Hematopoietic multipotent progenitor cell treated with erythropoietin and hydrocortisone succinate and interleukin-3 and kit ligand, for 8 days (in vitro differentiated cells): ENCODE results near the gene GRN.
"Not testable (repeated sequence)": the region's sequence is repeated elsewhere in the genome, so short reads cannot be mapped to it uniquely, and the experiment has no call there.

Experiments
- DNase-seq: peaks from one replicate; pipeline ENCODE4 v3.0.0-alpha.2; 2015

GRN gene

DNA sequence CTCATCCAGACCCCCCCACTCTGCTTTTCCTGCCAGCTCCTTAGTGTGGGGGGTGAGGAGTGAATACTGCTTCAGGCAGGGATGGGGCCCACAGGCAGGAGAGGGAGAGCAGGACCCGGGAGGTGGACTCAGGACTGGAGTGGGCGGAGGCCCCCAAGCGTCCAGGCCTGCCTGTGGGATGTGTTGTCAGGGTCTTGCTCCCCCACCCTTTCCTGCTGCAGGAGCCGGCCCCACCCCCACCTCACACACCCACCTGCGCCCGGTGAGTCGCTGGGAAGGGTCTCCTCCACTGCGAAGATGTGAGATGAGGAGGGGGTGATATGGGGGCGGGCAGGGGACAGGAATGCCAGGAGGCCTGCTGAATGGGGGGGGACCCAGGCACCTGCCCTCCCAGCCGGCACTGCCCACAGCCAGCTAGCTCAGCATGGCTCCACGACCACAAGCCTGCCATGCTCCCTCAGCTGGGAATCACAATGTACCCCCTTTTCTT is 17.4 kb downstream of the GRN start:
- DNase-seq = no peak

DNA sequence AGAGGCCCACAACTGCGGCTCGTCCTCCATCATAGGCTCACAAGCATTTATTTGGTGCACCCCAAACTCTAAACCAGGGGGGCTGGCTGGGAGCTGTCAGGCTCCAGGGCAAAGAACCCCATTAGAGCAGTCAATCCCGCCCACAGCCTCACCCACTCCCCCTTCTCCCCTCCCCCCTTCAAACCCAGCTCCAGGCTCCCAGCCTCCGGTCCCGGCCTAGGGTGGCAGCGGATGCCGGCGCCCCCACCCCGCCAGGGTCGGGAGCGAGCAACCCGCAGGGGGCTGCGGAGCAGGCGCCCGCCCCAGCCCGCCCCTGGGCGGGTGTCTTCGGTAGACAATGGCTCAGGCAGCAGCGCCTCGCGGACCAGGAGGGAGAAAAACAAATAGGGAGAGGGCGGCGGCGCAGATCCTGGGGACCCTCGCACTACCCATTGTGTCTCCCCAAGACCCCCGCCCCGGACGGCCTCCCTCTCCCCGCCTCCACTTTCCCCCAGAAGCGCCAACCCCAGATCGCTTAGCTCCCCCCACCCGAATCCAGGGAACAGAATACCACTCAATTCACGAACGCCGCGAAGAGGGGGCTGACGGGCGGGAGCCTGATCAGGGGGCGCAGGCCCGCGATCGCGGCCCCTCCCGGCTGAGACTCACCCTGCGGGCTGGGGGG is 18.0 kb downstream of the GRN start:
- no peak for DNase-seq

DNA sequence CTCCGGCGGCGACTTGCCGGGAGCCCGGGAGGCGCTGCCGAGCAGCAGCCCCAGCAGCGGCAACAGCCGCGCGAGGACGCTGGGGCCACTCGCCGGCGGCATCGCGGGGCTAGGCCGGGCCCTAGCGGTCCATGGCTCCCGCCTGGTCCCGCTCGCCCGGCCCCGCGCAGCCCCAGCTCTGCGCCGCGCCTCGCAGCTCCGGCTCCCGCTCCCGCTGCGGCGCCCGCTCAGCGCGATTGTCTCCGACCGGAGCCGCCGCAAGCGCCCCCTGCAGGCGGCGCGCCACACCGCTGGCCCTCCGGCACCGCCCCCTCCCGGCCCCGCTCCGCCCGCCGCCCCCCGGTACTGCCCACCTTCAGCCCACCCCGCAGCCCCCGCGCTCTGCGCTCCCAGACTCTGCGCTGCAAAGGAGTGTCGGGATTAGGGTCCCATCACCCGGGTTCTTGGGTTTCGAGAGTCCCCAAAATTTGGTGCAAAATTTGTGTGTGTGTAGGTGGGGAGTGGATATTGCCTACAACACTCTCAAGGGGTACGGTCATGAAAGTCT is 18.6 kb downstream of the GRN start, which contains the start of gene FAM171A2:
FAM171A2 (minus strand) TSS at position 241 of the 547 bp plus-strand sequence; CDS start at position 102, 139 bp downstream.
- peak; percentile 52 for DNase-seq

DNA sequence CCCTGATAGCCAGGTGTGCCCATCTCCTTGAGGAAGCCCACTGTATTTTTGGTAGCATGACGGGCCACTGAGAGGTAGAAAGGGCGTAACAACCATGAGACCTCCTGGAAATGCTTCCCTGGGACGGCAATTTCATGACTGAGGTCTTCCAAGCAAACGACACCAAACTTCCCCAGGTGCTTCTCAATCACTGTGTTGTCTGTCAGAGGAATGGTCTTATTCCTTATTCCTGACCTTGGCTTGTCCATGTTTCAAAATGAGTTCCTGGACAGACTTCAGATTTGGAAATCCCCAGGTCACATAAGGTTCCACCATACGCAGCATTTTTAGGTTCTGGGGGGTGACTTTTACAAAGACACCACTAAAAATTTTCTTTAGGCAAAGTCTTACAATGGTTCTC is 19.9 kb downstream of the GRN start:
- not testable (repeated sequence) for DNase-seq

DNA sequence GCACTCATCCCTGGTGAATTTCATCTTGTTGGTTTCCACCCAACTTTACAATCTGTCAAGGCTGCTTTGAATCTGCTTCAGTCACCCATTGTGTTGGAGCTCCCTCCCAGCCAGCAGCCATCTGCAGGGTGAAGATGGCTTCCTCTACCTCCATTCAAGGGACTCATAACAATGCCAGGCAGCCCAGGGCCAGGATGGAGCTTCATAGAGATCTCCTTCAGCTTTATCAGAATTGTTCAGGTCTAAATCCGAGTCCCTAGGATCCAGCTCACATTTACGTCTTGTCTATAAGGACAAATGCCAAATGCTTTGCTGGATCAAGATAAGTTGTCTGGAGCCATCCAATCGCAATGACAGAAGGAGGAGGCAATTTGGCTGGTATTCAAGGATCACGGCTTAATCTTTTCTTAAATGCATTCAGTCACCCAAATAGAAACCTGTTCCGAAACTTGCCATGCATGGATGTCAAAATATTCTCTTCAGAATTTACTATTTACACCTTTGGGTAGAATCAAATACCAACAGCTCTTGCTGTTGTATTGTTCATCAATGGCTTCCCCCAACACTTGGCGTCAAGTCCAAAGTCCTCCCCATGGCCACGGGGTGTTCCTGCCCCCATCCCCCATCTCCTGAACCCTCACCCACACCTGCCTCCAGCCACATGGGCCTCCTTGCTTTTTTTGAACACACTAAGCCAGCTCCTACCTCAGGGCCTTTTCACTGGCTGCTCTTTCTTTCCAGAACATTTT is 22.3 kb downstream of the GRN start:
- DNase-seq = peak; percentile 85

DNA sequence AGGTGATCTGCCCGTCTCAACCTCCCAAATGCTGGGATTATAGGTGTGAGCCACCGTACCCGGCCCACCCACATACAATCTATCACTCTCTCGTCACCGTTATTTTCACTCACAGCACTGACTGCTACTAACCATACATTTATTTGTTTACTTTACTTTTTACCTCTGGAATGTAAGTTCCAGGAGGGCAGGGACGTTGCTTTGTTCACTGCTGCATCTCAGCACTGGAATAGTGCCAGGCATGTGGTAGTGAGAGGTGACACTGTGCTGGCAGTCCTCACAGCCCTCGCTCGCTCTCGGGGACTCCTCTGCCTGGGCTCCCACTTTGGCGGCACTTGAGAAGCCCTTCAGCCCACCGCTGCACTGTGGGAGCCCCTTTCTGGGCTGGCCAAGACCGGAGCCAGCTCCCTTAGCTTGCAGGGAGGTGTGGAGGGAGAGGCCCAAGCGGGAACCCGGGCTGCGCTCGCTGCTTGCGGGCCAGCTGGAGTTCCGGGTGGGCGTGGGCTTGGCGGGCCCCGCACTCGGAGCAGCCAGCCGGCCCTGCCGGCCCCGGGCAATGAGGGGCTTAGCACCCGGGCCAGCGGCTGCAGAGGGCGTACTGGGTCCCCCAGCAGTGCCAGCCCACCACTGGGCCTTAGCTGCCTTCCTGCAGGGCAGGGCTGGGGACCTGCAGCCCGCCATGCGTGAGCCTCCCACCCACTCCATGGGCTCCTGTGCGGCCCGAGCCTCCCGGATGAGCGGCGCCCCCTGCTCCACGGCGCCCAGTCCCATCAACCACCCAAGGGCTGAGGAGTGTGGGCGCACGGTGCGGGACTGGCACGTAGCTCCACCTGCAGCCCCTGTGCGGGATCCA is 23.5 kb downstream of the GRN start:
- DNase-seq = not testable (repeated sequence)

DNA sequence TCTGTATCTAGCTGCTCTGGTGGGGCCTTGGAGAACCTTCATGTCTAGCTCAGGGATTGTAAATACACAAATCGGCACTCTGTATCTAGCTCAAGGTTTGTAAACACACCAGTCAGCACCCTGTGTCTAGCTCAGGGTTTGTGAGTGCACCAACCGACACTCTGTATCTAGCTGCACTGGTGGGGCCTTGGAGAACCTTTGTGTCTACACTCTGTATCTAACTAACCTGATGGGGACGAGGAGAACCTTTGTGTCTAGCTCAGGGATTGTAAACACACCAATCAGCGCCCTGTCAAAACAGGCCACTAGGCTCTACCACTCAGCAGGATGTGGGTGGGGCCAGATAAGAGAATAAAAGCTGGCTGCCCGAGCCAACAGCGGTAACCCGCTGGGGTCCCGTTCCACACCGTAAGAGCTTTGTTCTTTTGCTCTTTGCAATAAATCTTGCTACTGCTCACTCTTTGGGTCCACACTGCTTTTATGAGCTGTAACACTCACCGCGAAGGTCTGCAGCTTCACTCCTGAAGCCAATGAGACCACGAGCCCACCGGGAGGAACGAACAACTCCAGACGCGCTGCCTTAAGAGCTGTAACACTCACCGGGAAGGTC is 24.4 kb downstream of the GRN start:
- not testable (repeated sequence) for DNase-seq

DNA sequence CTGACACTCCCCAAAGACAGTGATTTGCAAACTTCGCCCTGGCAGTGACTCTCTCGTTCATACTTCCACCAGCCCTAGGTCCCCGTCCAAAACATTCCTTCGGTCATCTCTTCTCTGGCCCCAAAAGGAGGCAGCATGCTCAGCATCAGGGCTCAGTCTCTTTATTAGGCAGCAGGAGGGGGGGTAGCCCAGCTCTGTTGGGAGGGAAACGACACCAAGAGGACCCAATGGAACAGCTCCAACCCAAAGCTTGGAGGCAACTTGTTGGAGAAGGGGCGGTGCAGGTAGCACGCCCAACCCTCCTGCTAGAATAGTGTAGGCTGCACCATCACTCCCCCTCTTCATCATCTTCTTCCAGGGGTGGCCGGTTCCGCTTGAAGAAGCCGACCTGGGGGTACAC is 26.9 kb downstream of the GRN start:
- DNase-seq = no peak

DNA sequence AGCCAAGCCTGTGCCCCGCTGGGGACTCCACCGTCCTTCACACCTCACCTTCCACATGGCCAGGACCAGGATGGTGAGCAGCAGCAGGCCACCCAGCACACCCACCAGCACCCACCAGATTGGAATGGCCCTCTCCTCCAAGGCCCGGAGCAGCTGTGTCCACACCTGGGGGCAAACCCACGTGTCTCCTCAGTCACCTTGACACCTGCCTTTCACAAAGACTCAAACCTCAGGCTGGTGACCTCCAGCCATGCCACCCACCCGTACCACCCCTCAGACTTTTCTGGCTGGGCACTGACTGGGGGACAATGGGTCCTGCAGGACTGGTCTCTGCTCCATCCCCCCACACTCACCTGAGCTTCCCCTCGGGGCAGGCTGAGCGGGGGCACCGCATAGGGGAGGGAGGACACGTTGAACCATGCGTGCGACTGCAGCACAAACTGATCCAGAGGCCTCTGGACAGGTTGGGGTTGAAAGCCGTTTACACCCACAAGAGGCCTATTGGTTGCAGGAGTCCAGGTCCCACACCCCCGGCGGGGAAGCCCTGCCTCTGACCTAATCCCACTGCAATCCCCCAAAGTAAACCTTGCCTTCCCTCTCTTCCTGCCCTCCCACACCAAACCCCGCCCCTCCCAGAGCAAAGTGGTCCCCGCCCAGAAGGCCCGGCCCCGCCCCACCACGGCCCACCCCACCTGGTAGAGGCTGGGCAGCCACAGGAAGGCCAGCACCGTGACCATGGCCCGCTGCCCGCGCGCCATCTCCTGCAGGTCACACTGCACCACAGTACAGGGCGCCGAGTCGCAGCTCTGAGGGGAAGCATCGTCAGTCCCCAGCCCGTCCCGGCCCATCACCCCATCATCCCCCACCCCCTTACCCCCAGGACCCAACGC is 29.4 kb downstream of the GRN start:
- DNase-seq = no peak

DNA sequence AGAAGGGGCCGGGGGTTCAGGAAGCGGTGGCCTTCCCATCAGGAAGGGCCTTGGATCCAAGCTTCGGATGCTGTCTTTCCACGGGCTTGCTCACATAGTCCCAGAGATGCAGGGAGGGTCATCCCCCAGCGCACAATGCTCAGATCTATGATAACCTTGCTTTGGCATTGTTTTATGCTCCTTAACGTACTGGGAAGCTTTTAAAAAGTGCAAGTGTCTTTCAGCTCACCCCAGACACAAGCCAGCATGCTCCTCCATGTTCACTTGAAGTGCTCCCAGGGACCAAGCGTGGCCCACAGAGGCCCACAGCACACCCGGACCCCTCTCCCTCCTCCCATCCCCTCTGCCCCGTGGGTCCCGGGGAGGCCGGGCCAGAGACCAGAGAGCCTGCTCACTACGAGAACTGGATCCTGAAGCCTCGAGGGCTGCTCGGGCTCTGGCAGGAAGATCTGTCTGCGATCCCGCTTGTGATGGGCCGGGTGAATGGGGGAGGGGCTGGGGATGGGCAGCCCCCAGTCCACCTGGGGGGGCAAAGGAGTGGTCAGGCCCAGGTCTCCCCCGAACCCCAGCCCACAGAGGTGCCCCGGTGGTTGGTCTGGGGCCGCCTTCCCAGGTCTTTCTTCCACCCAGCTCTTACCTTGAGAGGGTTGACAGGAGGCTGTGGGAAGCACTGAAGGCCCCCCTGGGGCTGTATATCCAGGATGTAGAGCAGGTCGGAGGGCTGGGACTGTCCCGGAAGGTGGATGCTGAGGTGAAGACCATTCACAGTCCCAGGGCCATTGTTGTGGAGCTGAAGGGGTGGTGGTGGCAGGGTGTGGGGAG is 30.3 kb downstream of the GRN start:
- DNase-seq = no peak

DNA sequence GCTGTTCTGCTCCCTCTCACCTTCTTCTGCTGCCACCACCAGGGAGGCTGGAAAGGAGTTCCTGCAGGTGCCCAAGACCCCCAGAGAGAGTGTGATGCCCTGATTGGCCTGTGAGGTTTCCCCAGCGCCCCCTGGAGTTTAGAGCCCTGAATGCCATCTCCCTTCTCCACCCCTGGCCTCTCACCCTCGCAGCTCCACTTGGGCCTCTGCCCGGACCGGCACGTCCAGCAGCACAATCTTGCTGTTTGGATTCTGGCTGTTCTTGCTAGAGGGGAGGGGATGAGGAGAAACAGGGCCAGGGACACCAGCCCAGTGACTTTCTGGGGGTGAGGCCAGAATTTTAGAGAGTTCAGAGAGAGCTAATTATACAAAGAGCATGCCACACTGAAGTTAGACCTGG is 31.0 kb downstream of the GRN start:
- peak; percentile 33 for DNase-seq

DNA sequence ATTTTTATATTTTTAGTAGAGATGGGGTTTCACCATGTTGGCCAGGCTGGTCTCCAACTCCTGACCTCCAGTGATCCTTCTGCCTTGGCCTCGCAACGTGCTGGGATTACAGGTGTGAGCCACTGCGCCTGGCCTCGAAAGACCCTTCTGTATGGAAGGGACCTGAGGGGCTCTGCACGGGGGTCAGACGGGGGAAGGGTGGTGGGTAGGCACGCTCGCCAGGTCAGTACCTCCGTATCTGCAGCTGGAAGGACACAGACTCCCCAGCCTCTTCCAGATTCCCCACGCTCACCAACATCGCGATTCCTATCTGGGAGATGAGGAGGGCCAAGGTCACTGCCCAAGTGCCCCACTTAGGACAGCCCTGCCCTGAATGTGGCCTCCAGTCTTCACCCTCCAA is 31.7 kb downstream of the GRN start:
- DNase-seq = no peak

DNA sequence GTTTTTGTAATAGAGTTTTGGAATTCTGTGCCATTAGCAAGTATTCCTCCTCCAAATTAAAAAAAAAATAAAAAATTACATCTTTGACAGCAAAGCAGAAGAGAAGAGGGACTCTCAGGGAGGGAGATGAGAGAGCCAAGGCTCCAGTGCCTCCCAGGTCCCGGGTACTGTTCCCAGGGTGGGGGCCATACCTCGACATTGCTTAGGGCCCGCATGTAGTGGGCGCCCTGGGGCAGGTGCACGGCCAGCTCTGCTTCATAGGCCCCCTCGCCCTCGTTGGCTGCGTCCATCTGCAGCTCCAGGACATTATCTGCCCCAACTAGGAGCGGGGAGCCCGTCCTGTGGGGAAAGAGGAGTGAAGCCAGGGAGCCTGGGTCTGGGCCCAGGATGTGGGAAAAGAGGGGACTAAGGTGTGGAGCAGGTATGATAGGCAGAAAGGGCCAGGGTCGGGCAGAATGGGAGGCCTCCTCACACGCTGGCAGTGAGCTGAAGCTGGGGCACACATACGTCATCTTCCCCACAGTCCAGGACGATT is 33.1 kb downstream of the GRN start:
- DNase-seq = no peak

DNA sequence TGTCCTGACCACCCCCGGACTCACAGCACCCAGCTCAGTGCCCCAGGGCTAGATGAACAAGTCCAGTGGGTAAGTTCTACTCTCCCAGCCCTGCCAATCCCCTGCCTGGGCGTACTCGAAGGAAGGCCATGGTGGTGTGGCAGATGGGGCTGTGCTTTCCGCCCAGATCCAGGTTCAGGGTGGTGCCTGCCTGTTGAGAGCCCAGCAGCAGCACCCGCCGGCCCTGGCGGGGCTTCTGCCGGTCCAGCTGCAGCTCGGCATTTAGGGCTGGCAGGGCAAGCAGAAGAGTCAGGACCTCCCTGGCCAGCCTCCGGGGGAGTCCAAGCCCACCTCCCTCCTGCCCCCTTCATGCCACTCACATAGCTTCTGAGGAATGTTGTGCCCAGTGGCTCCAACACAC is 34.8 kb downstream of the GRN start:
- DNase-seq = no peak

DNA sequence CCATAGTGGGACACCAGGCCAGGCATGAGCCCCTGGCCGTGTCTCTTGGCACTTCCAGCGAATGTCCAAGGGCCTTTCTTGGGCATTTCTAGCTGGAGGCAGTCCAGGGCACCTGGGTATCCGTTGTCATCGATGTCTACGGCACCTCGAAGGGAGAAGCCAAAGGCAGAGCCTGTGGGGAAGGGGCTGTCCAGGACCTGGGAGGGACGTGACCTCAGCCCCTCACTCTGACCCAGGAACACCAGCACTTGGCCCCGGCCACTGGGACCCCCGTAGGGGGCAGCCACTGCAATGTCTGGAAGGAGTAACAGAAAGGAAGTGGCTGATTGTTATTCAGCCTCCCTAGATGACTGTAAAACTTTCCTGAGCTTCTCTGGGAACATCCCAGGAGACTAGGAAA is 35.7 kb downstream of the GRN start:
- no peak for DNase-seq

DNA sequence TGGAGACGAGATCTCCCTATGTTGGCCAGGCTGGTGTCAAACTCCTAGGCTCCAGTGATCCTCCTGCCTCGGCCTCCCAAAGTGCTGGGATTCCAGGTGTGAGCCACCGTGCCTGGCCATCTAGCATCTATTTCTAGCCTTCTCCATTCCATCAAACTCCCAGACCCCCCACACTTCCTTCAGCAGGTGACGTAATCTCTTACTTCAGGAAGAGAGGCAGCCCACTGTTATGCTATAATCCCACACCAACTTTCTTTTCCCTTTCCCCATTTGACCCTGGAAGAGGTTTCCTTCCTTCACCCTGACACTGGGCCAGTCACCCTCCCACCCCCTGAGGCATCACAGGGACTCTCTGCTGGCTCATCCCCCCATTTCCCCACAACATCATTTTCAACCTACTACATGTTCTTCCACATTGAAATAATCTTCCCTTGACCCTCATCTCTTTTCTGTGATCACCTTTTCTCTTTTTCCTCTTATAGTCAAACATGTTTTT is 36.8 kb downstream of the GRN start:
- DNase-seq = no peak

DNA sequence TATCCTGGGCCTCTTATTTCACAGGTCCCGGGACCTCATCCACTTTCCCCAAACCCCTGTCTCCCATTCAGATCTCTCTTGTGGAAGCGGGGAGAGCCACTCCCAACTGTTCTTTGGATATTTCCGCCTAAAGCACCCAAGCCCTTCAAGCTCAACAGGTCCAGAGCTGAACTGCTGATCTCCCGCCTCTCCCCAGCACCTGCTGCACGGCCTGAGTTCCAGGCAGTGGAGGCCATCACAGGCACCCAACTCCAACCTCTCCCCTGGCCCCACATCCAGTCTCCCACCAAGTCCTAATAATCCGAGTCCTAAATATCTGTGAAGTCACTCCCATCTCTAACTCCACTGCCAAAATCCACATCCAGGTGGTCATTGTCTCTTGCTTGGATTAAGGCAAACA is 37.8 kb downstream of the GRN start:
- no peak for DNase-seq

DNA sequence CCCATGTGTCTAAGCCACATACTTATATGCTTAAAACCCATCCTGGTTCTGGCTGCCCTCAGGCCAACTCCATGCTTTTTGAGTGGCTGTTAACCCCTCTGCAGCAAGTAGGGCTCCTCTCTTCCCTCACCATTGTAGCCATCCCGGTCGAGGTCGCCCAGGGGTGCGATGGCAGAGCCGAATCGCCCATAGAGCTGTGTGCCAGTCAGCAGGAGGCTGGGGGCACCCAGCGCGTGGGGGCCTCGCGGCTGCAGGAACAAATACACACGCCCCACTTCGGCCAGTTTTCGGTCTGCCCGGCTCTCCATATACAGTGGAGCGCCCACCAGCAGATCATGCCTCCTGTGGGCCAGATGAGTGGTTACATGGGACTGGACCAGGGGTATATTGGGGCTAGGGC is 38.3 kb downstream of the GRN start:
- DNase-seq = no peak

DNA sequence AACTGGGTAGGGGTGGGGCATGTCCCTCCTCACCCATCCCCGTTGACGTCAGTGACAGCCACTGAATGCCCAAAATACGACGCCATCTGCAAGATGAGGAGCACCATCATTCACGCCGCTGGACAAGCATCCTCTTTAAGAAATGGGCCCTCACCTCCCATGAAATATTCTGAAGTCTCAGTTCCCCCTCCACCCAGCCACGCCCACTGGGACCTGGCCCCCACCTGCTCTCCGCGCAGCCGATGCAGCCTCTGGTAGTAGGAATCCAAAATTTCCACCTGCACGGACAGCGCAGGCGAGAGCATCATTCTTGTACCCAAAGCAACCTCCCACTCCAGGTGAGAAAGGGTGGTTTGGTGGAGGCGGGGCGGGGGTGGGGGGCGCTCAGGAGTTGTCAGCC is 38.8 kb downstream of the GRN start:
- DNase-seq = no peak

DNA sequence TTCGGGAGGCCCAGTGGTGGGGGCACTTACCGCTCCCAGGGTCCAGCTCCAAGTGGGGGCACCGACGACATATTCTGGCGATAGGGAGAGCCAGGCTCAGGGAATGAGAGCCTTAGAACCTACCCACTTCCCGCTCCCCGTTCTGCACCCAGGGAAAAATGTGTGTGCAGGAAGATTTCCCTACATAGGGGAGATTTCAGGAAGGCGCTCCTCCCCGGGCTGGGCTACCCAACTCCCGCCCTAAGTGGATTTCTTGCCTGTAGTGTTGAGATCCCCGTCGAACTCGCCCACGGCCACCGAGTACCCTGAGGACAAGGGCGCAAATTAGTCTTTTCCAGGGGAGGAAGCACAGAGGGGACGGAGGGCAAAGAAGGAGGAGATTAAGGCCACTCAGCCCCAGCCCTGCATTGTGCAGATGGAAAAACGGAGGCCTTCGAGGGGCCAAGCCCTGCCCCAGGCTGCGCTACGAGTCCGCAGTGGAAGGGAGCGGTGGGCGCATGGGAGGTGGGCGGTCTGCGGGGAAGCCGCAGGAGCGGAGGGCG is 39.2 kb downstream of the GRN start:
- DNase-seq = no peak
